ENCODE results near the gene HMCN1.

GRCh38 chr1:186234976-186235686 lies 500.9 kb downstream of the HMCN1 start:
- TF ChIP-seq CTCF (IDR thresholded peaks at IDR 0.05) (no peak), POLR2A (IDR thresholded peaks at IDR 0.05) (no peak)
